Activated naive CD8-positive, alpha-beta T cell treated with anti-CD3 and anti-CD28 coated beads, Interleukin-2, amount 50 U/mL, for 24 hours (primary cell): ENCODE data around the gene IGFL3.
"Not testable (repeated sequence)": the region's sequence is repeated elsewhere in the genome, so short reads cannot be mapped to it uniquely, and the experiment has no call there.

Experiments
- ATAC-seq: fragments of 150-1000 bp; cut with Tn5 transposase; one replicate; pipeline ENCODE4 v1.10.0; 2021
- DNase-seq: peaks from one replicate; pipeline ENCODE4 v3.0.0; 2021
- H3K27ac Mint-ChIP-seq: one replicate; pipeline ENCODE4 v1.8.0; 2021; ENCODE audit warnings: mild to moderate bottlenecking, mixed read lengths
- H3K27me3 Mint-ChIP-seq: one replicate; pipeline ENCODE4 v1.8.0; 2021; ENCODE audit warnings: mixed read lengths
- H3K36me3 Mint-ChIP-seq: one replicate; pipeline ENCODE4 v1.8.0; 2021; ENCODE audit warnings: low read depth, mixed read lengths
- H3K4me1 Mint-ChIP-seq: one replicate; pipeline ENCODE4 v1.8.0; 2021; ENCODE audit warnings: mixed read lengths
- H3K4me3 Mint-ChIP-seq: one replicate; pipeline ENCODE4 v1.8.0; 2021; ENCODE audit warnings: mild to moderate bottlenecking, moderate library complexity, mixed read lengths
- H3K9me3 Mint-ChIP-seq: one replicate; pipeline ENCODE4 v1.8.0; 2021; ENCODE audit warnings: mixed read lengths

Gene IGFL3

GRCh38 chr19:46102333-46102732, 22.2 kb downstream of the IGFL3 start:
- peaks cover 14% of the 10 kb centered on the region for H3K9me3 Mint-ChIP-seq
- not testable (repeated sequence) for H3K27ac Mint-ChIP-seq, H3K4me1 Mint-ChIP-seq, H3K36me3 Mint-ChIP-seq, DNase-seq, ATAC-seq, H3K4me3 Mint-ChIP-seq
- H3K27me3 Mint-ChIP-seq = peaks cover 34% of the 10 kb centered on the region

DNA sequence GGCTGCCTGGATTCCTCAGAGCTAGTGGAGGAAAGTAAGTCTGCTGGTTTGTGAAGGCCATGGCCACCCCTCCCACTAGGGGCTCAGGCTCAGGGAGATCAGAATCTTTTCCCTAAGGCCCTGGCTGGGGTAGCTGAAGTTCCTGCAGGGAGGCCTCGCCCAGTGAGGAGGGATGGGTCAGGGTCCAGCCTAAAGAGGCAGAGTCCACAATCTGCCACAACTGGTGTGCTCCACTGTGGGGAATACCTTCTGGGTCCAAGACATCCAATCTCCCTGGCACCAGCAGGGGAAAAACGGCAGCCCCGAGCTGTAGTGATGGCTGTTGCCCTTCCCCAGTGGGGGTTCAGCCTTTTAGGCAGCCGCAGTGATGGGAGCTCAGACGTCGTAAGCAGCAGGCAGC, 23.2 kb downstream of the IGFL3 start:
- H3K27me3 Mint-ChIP-seq = peaks cover 45% of the 10 kb centered on the region
- peaks cover 24% of the 10 kb centered on the region for H3K9me3 Mint-ChIP-seq
- no peak overlapping the region for H3K27ac Mint-ChIP-seq
- H3K4me3 Mint-ChIP-seq = no peak overlapping the region
- DNase-seq = no peak
- no peak for ATAC-seq
- no peaks in the 10 kb centered on the region for H3K4me1 Mint-ChIP-seq
- H3K36me3 Mint-ChIP-seq = peaks cover 5% of the 10 kb centered on the region

DNA sequence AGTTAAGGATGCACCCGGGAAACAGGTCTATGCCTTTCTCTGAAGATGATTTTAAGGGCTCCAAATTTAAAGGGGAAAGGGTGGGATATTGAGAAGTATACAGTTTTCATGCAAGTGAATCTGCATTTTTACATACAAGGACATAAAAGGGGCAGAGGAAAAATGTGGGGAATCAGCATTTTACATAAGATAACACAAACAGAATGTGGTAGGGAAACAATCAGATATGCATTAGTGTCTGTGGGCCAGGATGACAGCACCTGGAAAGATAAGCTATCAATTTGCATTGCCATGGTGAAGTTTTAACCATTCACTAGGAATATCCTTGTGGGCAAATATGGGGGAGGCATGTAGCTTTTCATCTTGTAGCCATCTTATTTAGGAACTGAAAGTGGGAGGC, 24.1 kb downstream of the IGFL3 start:
- Mint-ChIP-seq H3K4me1 (no peaks in the 10 kb centered on the region), H3K27ac (no peak overlapping the region), H3K36me3 (peaks cover 5% of the 10 kb centered on the region), H3K9me3 (peaks cover 30% of the 10 kb centered on the region), H3K27me3 (peaks cover 54% of the 10 kb centered on the region), H3K4me3 (no peak overlapping the region)
- DNase-seq (no peak), ATAC-seq (no peak)

GRCh38 chr19:46090444-46090843, 34.0 kb downstream of the IGFL3 start:
- DNase-seq = no peak
- peaks cover 34% of the 10 kb centered on the region for H3K9me3 Mint-ChIP-seq
- no peak overlapping the region for H3K27ac Mint-ChIP-seq
- peaks cover 52% of the 10 kb centered on the region for H3K27me3 Mint-ChIP-seq
- no peaks in the 10 kb centered on the region for H3K4me1 Mint-ChIP-seq
- ATAC-seq = no peak
- H3K36me3 Mint-ChIP-seq = peaks cover 4% of the 10 kb centered on the region
- H3K4me3 Mint-ChIP-seq = no peak overlapping the region

- Mint-ChIP-seq H3K4me1 (no peaks in the 10 kb centered on the region), H3K9me3 (peaks cover 41% of the 10 kb centered on the region), H3K36me3 (peaks cover 4% of the 10 kb centered on the region), H3K27me3 (peaks cover 52% of the 10 kb centered on the region), H3K27ac (no peak overlapping the region), H3K4me3 (no peak overlapping the region)
- DNase-seq (no peak), ATAC-seq (no peak)
Measured at GRCh38 chr19:46089432-46089831, 35.1 kb downstream of the IGFL3 start.

DNA sequence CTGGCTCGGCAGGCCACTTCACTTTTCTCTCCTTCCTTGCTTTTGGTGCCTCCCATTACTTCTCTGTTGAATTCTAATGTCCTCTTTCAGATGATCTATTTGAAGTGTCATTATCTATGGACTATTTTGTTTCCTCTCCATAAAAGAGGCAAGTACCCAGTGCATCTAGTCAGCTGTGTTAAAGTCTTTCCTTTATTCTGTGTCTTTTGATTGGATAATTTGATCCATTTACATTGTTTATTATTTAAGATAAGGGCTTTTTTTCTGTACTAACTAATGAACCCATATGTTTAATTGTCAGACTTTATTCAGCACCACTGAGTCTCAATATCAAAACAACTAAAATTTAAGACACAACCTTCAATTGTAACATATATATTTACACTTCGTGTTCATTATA, 36.4 kb downstream of the IGFL3 start:
- H3K9me3 Mint-ChIP-seq = peaks cover 41% of the 10 kb centered on the region
- ATAC-seq = no peak
- H3K36me3 Mint-ChIP-seq = peaks cover 4% of the 10 kb centered on the region
- H3K4me3 Mint-ChIP-seq = no peak overlapping the region
- peaks cover 57% of the 10 kb centered on the region for H3K27me3 Mint-ChIP-seq
- H3K4me1 Mint-ChIP-seq = no peaks in the 10 kb centered on the region
- DNase-seq = no peak
- no peak overlapping the region for H3K27ac Mint-ChIP-seq

- H3K27me3 Mint-ChIP-seq = peaks cover 70% of the 10 kb centered on the region
- peaks cover 4% of the 10 kb centered on the region for H3K36me3 Mint-ChIP-seq
- H3K4me1 Mint-ChIP-seq = peaks cover 4% of the 10 kb centered on the region
- H3K9me3 Mint-ChIP-seq = peaks cover 39% of the 10 kb centered on the region
- H3K4me3 Mint-ChIP-seq = no peak overlapping the region
- ATAC-seq = no peak
- no peak overlapping the region for H3K27ac Mint-ChIP-seq
- DNase-seq = no peak
Measured at GRCh38 chr19:46085888-46086287, 38.6 kb downstream of the IGFL3 start.

- Mint-ChIP-seq H3K27me3 (peaks cover 78% of the 10 kb centered on the region), H3K9me3 (peaks cover 26% of the 10 kb centered on the region), H3K36me3 (peaks cover 5% of the 10 kb centered on the region), H3K4me3 (no peak overlapping the region), H3K4me1 (peaks cover 4% of the 10 kb centered on the region), H3K27ac (no peak overlapping the region)
- no peak for ATAC-seq
- DNase-seq = no peak
Measured at GRCh38 chr19:46082728-46083050, 41.8 kb downstream of the IGFL3 start.

DNA sequence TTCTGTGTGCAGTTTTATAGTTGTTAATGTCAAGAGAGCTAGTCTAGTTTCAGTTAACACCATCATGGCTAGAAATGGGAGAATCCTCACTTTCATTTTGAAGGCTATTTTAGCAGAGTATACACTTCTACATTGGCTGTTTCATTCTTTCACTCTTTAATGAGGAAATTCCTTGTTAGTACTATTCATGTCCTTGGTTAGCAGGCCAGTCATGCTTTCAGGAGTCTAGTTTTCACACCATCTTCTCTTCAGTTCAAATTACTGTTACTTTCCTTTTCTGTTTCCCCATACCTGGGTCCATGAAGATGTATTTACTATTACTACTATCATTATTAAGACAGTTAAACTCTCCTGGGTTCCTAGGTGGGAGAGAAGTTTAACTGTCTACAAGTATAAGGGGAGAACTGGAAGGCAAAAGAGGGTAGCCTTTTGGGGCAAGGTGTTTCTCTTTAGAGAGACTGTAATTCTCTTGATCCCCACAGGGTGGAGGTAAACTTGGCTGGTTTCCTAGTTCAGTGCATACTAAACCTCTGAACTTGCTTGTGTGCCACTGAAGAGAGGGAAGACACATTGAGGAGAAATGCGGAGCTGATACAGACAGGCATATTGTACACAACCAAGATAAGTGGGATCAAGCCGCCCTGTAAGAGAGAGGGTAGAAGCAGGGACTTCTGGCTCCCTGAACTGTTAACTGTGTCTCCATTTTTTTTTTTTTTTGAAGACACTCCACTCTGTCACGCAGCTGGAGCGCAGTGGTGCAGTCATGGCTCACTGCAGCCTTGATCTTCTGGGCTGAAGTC, 42.4 kb downstream of the IGFL3 start:
- H3K27ac Mint-ChIP-seq = no peak overlapping the region
- peak; percentile 15 for DNase-seq
- peaks cover 82% of the 10 kb centered on the region for H3K27me3 Mint-ChIP-seq
- ATAC-seq = peak; percentile 64
- H3K36me3 Mint-ChIP-seq = peaks cover 6% of the 10 kb centered on the region
- H3K4me3 Mint-ChIP-seq = no peak overlapping the region
- H3K4me1 Mint-ChIP-seq = peaks cover 6% of the 10 kb centered on the region
- peaks cover 26% of the 10 kb centered on the region for H3K9me3 Mint-ChIP-seq

GRCh38 chr19:46080561-46080960, 43.9 kb downstream of the IGFL3 start:
- ATAC-seq = no peak
- DNase-seq = no peak
- H3K27ac Mint-ChIP-seq = no peak overlapping the region

DNA sequence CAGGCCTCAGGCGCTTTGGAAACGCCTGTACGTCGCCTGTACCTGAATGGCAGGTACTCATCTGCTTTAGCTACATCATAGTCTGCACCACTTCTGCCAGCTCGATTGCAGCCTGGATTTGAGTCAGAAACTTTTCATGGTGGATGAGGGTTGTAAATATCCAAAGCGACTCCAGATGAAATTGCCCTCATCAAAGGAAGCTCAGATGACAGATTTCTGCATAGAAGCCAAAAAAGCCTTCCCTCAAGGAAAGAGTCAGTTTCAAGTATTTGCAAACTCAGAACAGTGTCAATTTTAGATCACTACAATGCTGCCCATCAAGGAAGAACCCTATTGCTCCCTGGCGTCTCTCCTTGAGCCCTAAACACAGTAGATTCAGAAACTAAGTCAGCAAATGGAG, 44.9 kb downstream of the IGFL3 start:
- H3K27me3 Mint-ChIP-seq = peaks cover 87% of the 10 kb centered on the region
- peaks cover 11% of the 10 kb centered on the region for H3K4me1 Mint-ChIP-seq
- no peak overlapping the region for H3K4me3 Mint-ChIP-seq
- peaks cover 8% of the 10 kb centered on the region for H3K9me3 Mint-ChIP-seq
- ATAC-seq (no peak), DNase-seq (no peak)
- peaks cover 4% of the 10 kb centered on the region for H3K36me3 Mint-ChIP-seq
- H3K27ac Mint-ChIP-seq = no peak overlapping the region

More at GRCh38 chr19:46080561-46080960, 43.9 kb downstream of the IGFL3 start:
- Mint-ChIP-seq H3K36me3 (peaks cover 4% of the 10 kb centered on the region), H3K4me1 (peaks cover 11% of the 10 kb centered on the region), H3K9me3 (peaks cover 16% of the 10 kb centered on the region), H3K4me3 (no peak overlapping the region), H3K27me3 (peaks cover 87% of the 10 kb centered on the region)

DNA sequence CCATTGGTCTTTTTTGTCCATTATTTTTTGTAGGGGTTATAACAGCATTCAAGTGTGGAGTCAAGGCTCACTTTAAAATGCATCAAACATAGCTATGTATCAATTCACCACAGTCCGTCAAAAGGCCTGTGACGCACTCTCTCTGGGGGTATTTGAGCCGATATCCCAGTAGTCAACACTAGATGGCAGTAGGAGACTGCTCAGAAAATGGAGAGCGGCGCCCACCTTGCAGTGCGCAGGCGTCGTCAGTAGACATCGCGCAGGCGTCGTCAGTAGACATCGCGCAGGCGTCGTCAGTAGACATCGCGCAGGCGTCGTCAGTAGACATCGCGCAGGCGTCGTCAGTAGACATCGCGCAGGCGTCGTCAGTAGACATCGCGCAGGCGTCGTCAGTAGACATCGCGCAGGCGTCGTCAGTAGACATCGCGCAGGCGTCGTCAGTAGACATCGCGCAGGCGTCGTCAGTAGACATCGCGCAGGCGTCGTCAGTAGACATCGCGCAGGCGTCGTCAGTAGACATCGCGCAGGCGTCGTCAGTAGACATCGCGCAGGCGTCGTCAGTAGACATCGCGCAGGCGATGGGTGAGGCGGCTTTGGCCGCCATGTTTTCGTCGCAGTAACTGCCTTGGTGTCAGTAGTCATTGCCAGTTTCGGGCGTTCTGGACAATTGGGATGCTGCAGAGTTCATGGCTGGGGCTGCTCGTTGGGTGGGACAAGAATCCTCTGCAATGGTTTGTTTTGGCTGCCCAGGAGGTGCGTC, 45.7 kb downstream of the IGFL3 start:
- peaks cover 86% of the 10 kb centered on the region for H3K27me3 Mint-ChIP-seq

GRCh38 chr19:46077815-46078167, 46.7 kb downstream of the IGFL3 start:
- Mint-ChIP-seq H3K27ac (no peak overlapping the region), H3K4me1 (peaks cover 11% of the 10 kb centered on the region), H3K9me3 (peaks cover 8% of the 10 kb centered on the region), H3K36me3 (peaks cover 4% of the 10 kb centered on the region), H3K4me3 (no peak overlapping the region), H3K27me3 (peaks cover 86% of the 10 kb centered on the region)
- ATAC-seq (no peak), DNase-seq (no peak)

More for the DNA sequence above, 45.7 kb downstream of the IGFL3 start:
- not testable (repeated sequence) for H3K4me3 Mint-ChIP-seq, H3K36me3 Mint-ChIP-seq, H3K27ac Mint-ChIP-seq, ATAC-seq, H3K9me3 Mint-ChIP-seq
- peak; percentile 28 for DNase-seq
- H3K4me1 Mint-ChIP-seq = peaks cover 11% of the 10 kb centered on the region

- no peak overlapping the region for H3K4me3 Mint-ChIP-seq
- peak; percentile 51 for DNase-seq
- peaks cover 86% of the 10 kb centered on the region for H3K27me3 Mint-ChIP-seq
- peaks cover 8% of the 10 kb centered on the region for H3K9me3 Mint-ChIP-seq
- H3K27ac Mint-ChIP-seq = no peak overlapping the region
- ATAC-seq = peak; percentile 81
- peaks cover 4% of the 10 kb centered on the region for H3K36me3 Mint-ChIP-seq
- H3K4me1 Mint-ChIP-seq = peaks cover 9% of the 10 kb centered on the region
Measured at GRCh38 chr19:46076951-46077814, 47.3 kb downstream of the IGFL3 start.
